Liver (tissue), 3 donors: ENCODE data around the gene COL19A1.

Experiments
- EGR1 ChIP-seq, 2 donors: IDR thresholded peaks; 2 replicates each; pipeline ENCODE4 v1.6.1; 2016 to 2018; ENCODE audit warnings: antibody characterized with exemption in 2 of 2, low read depth in 2 of 2
- FOXA1 ChIP-seq: IDR thresholded peaks from 2 replicates; pipeline ENCODE4 v1.6.1; 2016; ENCODE audit warnings: antibody characterized with exemption
- GABPA ChIP-seq, 2 donors: IDR thresholded peaks in 1 of 2; conservative IDR thresholded peaks in 1 of 2; 2 replicates each; pipeline ENCODE4 v1.6.1; 2016; ENCODE audit warnings: antibody characterized with exemption in 2 of 2, mild to moderate bottlenecking in 1 of 2, moderate library complexity in 1 of 2
- JUND ChIP-seq, 2 donors: IDR thresholded peaks; 2 replicates each; pipeline ENCODE4 v1.6.1; 2016; ENCODE audit warnings: antibody characterized with exemption in 2 of 2
- RAD21 ChIP-seq, 2 donors: IDR thresholded peaks; 2 replicates each; pipeline ENCODE4 v1.6.1; 2016; ENCODE audit warnings: antibody characterized with exemption in 2 of 2, mild to moderate bottlenecking in 2 of 2
- RXRA ChIP-seq, 2 donors: IDR thresholded peaks; 2 replicates each; pipeline ENCODE4 v1.6.1; 2017 to 2018; ENCODE audit warnings: antibody characterized with exemption in 2 of 2, mild to moderate bottlenecking in 1 of 2
- TAF1 ChIP-seq: conservative IDR thresholded peaks from 2 replicates; pipeline ENCODE4 v1.6.1; 2016; ENCODE audit warnings: antibody characterized with exemption, mild to moderate bottlenecking
- YY1 ChIP-seq: IDR thresholded peaks from 2 replicates; pipeline ENCODE4 v1.6.1; 2016; ENCODE audit warnings: antibody characterized with exemption, mild to moderate bottlenecking
- TF ChIP-seq, protein P1 (sequence below): fragments of 150-350 bp; IDR thresholded peaks from 2 replicates; pipeline ENCODE4 v1.5.1; 2017; ENCODE audit warnings: improper control_type of control experiment, low read depth, low read length; ENCODE audit not compliant: missing input control
- TF ChIP-seq, protein P2 (sequence below): IDR thresholded peaks from 2 replicates; pipeline ENCODE4 v1.6.1; 2016; ENCODE audit warnings: antibody characterized with exemption
- TF ChIP-seq, protein P3 (sequence below): IDR thresholded peaks from 2 replicates; pipeline ENCODE4 v1.6.1; 2016; ENCODE audit warnings: antibody characterized with exemption, mild to moderate bottlenecking
- TF ChIP-seq, protein P4 (sequence below): IDR thresholded peaks from 2 replicates; pipeline ENCODE4 v1.6.1; 2016; ENCODE audit warnings: antibody characterized with exemption
- donor health status: healthy.
- donor health status: healthy.

DNA sequence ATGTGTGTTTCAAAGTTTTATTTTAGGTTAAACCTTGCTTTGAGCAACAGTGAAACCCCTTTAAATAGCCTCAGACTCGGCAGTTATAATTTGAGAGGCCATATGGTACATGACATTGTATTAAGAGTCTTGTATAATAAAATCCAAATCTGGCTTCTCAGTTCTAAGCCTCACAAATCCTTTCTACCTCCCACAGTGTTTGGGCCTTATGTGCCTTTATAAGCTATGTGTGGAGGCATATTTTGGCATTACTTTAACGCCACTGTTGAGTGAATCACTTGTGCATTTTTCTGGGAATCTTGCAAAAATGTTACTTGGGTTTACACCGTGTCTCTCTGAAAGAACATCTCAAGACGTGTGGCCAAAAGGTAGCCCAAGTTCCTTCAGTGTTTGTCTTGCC, 284.2 kb downstream of the COL19A1 start:
- TF ChIP-seq TAF1, result no peak
- TF ChIP-seq, protein P1, sequence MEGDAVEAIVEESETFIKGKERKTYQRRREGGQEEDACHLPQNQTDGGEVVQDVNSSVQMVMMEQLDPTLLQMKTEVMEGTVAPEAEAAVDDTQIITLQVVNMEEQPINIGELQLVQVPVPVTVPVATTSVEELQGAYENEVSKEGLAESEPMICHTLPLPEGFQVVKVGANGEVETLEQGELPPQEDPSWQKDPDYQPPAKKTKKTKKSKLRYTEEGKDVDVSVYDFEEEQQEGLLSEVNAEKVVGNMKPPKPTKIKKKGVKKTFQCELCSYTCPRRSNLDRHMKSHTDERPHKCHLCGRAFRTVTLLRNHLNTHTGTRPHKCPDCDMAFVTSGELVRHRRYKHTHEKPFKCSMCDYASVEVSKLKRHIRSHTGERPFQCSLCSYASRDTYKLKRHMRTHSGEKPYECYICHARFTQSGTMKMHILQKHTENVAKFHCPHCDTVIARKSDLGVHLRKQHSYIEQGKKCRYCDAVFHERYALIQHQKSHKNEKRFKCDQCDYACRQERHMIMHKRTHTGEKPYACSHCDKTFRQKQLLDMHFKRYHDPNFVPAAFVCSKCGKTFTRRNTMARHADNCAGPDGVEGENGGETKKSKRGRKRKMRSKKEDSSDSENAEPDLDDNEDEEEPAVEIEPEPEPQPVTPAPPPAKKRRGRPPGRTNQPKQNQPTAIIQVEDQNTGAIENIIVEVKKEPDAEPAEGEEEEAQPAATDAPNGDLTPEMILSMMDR, result no peak
- no peak for TF ChIP-seq JUND (IDR thresholded peaks at IDR 0.05)
- TF ChIP-seq FOXA1, result no peak
- no peak for TF ChIP-seq GABPA (IDR thresholded peaks at IDR 0.05 in 1 of 2, conservative IDR thresholded peaks at IDR 0.05 in 1 of 2)
- TF ChIP-seq RAD21 (IDR thresholded peaks at IDR 0.05), result no peak
- TF ChIP-seq, protein P2, sequence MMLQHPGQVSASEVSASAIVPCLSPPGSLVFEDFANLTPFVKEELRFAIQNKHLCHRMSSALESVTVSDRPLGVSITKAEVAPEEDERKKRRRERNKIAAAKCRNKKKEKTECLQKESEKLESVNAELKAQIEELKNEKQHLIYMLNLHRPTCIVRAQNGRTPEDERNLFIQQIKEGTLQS, result no peak
- no peak for TF ChIP-seq EGR1 (IDR thresholded peaks at IDR 0.05; ENCODE audit: low read depth in 2 of 2)
- TF ChIP-seq, protein P3, sequence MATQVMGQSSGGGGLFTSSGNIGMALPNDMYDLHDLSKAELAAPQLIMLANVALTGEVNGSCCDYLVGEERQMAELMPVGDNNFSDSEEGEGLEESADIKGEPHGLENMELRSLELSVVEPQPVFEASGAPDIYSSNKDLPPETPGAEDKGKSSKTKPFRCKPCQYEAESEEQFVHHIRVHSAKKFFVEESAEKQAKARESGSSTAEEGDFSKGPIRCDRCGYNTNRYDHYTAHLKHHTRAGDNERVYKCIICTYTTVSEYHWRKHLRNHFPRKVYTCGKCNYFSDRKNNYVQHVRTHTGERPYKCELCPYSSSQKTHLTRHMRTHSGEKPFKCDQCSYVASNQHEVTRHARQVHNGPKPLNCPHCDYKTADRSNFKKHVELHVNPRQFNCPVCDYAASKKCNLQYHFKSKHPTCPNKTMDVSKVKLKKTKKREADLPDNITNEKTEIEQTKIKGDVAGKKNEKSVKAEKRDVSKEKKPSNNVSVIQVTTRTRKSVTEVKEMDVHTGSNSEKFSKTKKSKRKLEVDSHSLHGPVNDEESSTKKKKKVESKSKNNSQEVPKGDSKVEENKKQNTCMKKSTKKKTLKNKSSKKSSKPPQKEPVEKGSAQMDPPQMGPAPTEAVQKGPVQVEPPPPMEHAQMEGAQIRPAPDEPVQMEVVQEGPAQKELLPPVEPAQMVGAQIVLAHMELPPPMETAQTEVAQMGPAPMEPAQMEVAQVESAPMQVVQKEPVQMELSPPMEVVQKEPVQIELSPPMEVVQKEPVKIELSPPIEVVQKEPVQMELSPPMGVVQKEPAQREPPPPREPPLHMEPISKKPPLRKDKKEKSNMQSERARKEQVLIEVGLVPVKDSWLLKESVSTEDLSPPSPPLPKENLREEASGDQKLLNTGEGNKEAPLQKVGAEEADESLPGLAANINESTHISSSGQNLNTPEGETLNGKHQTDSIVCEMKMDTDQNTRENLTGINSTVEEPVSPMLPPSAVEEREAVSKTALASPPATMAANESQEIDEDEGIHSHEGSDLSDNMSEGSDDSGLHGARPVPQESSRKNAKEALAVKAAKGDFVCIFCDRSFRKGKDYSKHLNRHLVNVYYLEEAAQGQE, result no peak
- TF ChIP-seq, protein P4, sequence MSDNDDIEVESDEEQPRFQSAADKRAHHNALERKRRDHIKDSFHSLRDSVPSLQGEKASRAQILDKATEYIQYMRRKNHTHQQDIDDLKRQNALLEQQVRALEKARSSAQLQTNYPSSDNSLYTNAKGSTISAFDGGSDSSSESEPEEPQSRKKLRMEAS, result no peak
- no peak for TF ChIP-seq RXRA (IDR thresholded peaks at IDR 0.05)
- TF ChIP-seq YY1, result no peak
